OCI-LY1 (cell line): ENCODE results near the gene COLGALT1.

Source experiments
- H2AFZ ChIP-seq: fragments of 200-600 bp; sonication (generic), shearing (Covaris generic); 2 replicates; pipeline ENCODE4 v1.6.0; 2014; ENCODE audit warnings: antibody characterized with exemption, mild to moderate bottlenecking, low read length
- H3F3A ChIP-seq: fragments of 200-600 bp; sonication (generic), shearing (Covaris generic); 2 replicates; pipeline ENCODE4 v1.6.0; 2014; ENCODE audit warnings: mild to moderate bottlenecking, antibody characterized with exemption, low read length, moderate library complexity; ENCODE audit not compliant: insufficient read depth
- H3K27ac ChIP-seq: fragments of 200-600 bp; sonication (generic); 2 replicates; pipeline ENCODE4 v1.5.1; 2014; ENCODE audit warnings: low read length, mixed run types, mild to moderate bottlenecking, low read depth; ENCODE audit not compliant: poor library complexity, severe bottlenecking
- H3K27me3 ChIP-seq: fragments of 200-600 bp; sonication (generic); 2 replicates; pipeline ENCODE4 v1.6.0; 2014; ENCODE audit warnings: antibody characterized with exemption, mild to moderate bottlenecking, low read length, moderate library complexity; ENCODE audit not compliant: insufficient read depth
- H3K36me3 ChIP-seq: fragments of 200-600 bp; sonication (generic); 2 replicates; pipeline ENCODE4 v1.6.1; 2014; ENCODE audit warnings: mild to moderate bottlenecking, antibody characterized with exemption, low read length, moderate library complexity, mixed read lengths; ENCODE audit not compliant: insufficient read depth
- H3K4me1 ChIP-seq: fragments of 200-600 bp; sonication (generic); 2 replicates; pipeline ENCODE4 v1.5.1; 2014; ENCODE audit warnings: mild to moderate bottlenecking, low read length, moderate library complexity; ENCODE audit not compliant: insufficient read depth, severe bottlenecking
- H3K4me2 ChIP-seq: fragments of 200-600 bp; sonication (generic), shearing (Covaris generic); 2 replicates; pipeline ENCODE4 v1.6.1; 2014; ENCODE audit warnings: low read length
- H3K4me3 ChIP-seq: fragments of 200-600 bp; sonication (generic); 2 replicates; pipeline ENCODE4 v1.5.1; 2014; ENCODE audit warnings: low read length, low read depth, mild to moderate bottlenecking, mixed read lengths; ENCODE audit not compliant: poor library complexity, severe bottlenecking
- H3K79me2 ChIP-seq: fragments of 200-600 bp; shearing (Covaris generic); 2 replicates; pipeline ENCODE4 v1.6.1; 2016; ENCODE audit warnings: mixed run types, low read length, mixed read lengths; ENCODE audit not compliant: insufficient read depth
- H3K9ac ChIP-seq: fragments of 200-600 bp; sonication (generic), shearing (Covaris generic); 2 replicates; pipeline ENCODE4 v1.6.1; 2014; ENCODE audit warnings: mild to moderate bottlenecking, low read length, mixed read lengths
- H3K9me2 ChIP-seq: fragments of 200-600 bp; sonication (generic), shearing (Covaris generic); 2 replicates; pipeline ENCODE4 v1.6.1; 2014; ENCODE audit warnings: low read depth, mild to moderate bottlenecking, low read length, mixed read lengths
- H3K9me3 ChIP-seq: fragments of 200-600 bp; shearing (Covaris generic); 2 replicates; pipeline ENCODE4 v1.6.1; 2014; ENCODE audit warnings: low read length, mixed read lengths
- H4K20me1 ChIP-seq: fragments of 200-600 bp; sonication (generic), shearing (Covaris generic); 2 replicates; pipeline ENCODE4 v1.6.0; 2016; ENCODE audit warnings: mild to moderate bottlenecking, low read length; ENCODE audit not compliant: insufficient read depth
- EZH2 ChIP-seq: fragments of 200-600 bp; sonication (generic), shearing (Covaris generic); IDR thresholded peaks from 2 replicates; pipeline ENCODE4 v1.8.0; 2017; ENCODE audit warnings: borderline replicate concordance, mixed run types, mild to moderate bottlenecking, antibody characterized with exemption, low read length, moderate library complexity, mixed read lengths
- TF ChIP-seq, protein P1 (sequence below): fragments of 200-600 bp; sonication (generic), shearing (Covaris generic); IDR thresholded peaks from 2 replicates; pipeline ENCODE4 v1.5.1; 2017; ENCODE audit warnings: mild to moderate bottlenecking, antibody characterized with exemption, low read length, moderate library complexity, mixed read lengths

Gene COLGALT1

DNA sequence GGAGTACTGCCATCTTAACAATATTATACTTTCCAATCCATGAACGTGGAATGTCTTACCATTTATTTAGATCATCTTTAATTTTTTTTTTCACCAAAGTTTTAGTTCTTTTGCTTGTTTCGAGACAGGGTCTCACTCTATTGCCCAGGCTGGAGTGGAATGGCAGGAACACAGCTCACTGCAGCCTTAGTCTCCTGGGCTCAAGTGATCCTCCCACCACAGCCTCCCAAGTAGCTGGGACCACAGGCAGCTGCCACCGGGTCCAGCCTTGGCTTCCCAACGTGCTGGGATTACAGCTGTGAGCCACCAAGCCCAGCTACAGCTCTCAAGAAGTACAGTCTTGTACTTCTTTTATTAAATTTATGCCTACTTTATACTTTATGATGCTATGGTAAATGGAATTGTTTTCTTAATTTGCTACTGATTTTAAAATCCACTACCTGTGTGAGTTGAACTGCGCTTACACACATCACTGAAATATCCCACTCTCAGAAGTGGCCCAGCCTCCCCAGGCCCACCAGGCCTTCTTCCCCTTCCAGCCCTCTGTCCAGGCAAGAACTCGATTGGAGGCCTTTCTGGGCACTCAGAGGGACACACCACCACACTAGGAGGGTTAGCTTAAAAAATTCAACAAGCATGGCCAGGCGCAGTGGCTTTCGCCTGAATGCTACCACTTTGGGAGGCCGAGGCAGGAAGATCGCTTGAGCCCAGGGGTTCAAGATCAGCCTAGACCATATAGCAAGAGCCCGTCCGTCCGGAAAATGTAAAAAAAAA is 45.0 kb upstream of the COLGALT1 start:
- Histone ChIP-seq H3K9me2 (no peaks in the 10 kb centered on the region), H3K9ac (peak overlapping the region; percentile 85; the same call in 1 of the 2 replicates), H3F3A (no peaks in the 10 kb centered on the region), H3K27ac (no peak overlapping the region), H3K4me3 (peak overlapping the region; percentile 87), H3K4me1 (peaks cover 20% of the 10 kb centered on the region), H3K4me2 (peak overlapping the region; percentile 88), H4K20me1 (no peaks in the 10 kb centered on the region), H2AFZ (no peak overlapping the region), H3K9me3 (peaks cover 11% of the 10 kb centered on the region), H3K79me2 (no peaks in the 10 kb centered on the region), H3K27me3 (no peaks in the 10 kb centered on the region), H3K36me3 (no peaks in the 10 kb centered on the region; the same call in 1 of the 2 replicates)
- TF ChIP-seq, protein P1, sequence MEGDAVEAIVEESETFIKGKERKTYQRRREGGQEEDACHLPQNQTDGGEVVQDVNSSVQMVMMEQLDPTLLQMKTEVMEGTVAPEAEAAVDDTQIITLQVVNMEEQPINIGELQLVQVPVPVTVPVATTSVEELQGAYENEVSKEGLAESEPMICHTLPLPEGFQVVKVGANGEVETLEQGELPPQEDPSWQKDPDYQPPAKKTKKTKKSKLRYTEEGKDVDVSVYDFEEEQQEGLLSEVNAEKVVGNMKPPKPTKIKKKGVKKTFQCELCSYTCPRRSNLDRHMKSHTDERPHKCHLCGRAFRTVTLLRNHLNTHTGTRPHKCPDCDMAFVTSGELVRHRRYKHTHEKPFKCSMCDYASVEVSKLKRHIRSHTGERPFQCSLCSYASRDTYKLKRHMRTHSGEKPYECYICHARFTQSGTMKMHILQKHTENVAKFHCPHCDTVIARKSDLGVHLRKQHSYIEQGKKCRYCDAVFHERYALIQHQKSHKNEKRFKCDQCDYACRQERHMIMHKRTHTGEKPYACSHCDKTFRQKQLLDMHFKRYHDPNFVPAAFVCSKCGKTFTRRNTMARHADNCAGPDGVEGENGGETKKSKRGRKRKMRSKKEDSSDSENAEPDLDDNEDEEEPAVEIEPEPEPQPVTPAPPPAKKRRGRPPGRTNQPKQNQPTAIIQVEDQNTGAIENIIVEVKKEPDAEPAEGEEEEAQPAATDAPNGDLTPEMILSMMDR, result no peak
- no peak for TF ChIP-seq EZH2

GRCh38 chr19:17511724-17512573 is 43.5 kb upstream of the COLGALT1 start:
- no peaks in the 10 kb centered on the region for H3K9me2 ChIP-seq
- H3K4me3 ChIP-seq, result peak overlapping the region; percentile 87
- H3F3A ChIP-seq, result no peaks in the 10 kb centered on the region
- H4K20me1 ChIP-seq, result no peaks in the 10 kb centered on the region
- peak overlapping the region; percentile 56 for H3K27ac ChIP-seq
- TF ChIP-seq, protein P1, result peak; percentile 32; the same call in 1 of the 2 replicates
- TF ChIP-seq EZH2, result no peak
- H3K4me1 ChIP-seq, result peaks cover 20% of the 10 kb centered on the region
- H3K36me3 ChIP-seq, result peaks cover 13% of the 10 kb centered on the region
- H3K27me3 ChIP-seq, result no peaks in the 10 kb centered on the region
- peaks cover 11% of the 10 kb centered on the region for H3K9me3 ChIP-seq
- peak overlapping the region; percentile 85 for H3K9ac ChIP-seq
- H3K79me2 ChIP-seq, result no peaks in the 10 kb centered on the region
- peak overlapping the region; percentile 88 for H3K4me2 ChIP-seq
- no peak overlapping the region for H2AFZ ChIP-seq

DNA sequence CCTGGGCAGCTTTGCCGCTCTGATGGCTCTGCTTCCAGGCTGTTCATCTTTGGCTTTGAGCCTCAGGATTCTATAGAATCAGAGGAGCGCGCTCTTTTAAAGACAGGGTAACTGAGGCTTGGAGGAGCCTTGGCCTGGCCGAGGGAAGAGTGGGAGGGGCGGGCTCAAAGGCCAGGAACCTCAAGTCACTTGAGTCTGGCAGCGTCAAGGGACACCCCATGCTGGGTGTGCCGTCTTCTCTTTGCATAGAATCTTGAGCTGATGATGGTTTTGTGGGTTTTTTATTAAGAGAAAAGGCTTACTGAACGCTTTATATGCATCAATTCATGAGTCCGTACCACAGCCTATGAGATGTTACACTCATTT is 42.9 kb upstream of the COLGALT1 start:
- H3K4me1 ChIP-seq, result peaks cover 20% of the 10 kb centered on the region
- no peaks in the 10 kb centered on the region for H4K20me1 ChIP-seq
- peaks cover 16% of the 10 kb centered on the region for H3K9me3 ChIP-seq
- no peaks in the 10 kb centered on the region for H3K9me2 ChIP-seq
- no peak overlapping the region for H2AFZ ChIP-seq
- H3K79me2 ChIP-seq, result no peaks in the 10 kb centered on the region
- TF ChIP-seq, protein P1, result no peak
- no peak for TF ChIP-seq EZH2
- H3K27ac ChIP-seq, result peak overlapping the region; percentile 23
- H3K9ac ChIP-seq, result peak overlapping the region; percentile 85
- H3K27me3 ChIP-seq, result no peaks in the 10 kb centered on the region
- H3K4me2 ChIP-seq, result peak overlapping the region; percentile 88
- H3K4me3 ChIP-seq, result peak overlapping the region; percentile 87
- H3F3A ChIP-seq, result no peaks in the 10 kb centered on the region
- H3K36me3 ChIP-seq, result peaks cover 19% of the 10 kb centered on the region
